HG03103 (cell line): ENCODE measurements around the gene C20orf204.

Experiments used
- ATAC-seq: cut with Tn5 transposase; IDR thresholded peaks from one replicate; pipeline ENCODE4 v1.9.1; 2021; ENCODE audit warnings: low read depth; ENCODE audit not compliant: unreplicated experiment

Gene C20orf204

GRCh38 chr20:64053841-64054661 is 18.1 kb downstream of the C20orf204 start:
- ATAC-seq = no peak

- ATAC-seq = no peak
These were observed 19.5 kb downstream of the C20orf204 start for GRCh38 chr20:64055396-64055892.

GRCh38 chr20:64055893-64056638 is 20.1 kb downstream of the C20orf204 start:
- ATAC-seq = no peak

- ATAC-seq = no peak
These were observed 20.6 kb downstream of the C20orf204 start for GRCh38 chr20:64056639-64056888.

- ATAC-seq = peak; percentile 15
These were observed 21.1 kb downstream of the C20orf204 start for GRCh38 chr20:64056889-64057627.

- ATAC-seq = peak; percentile 52
These were observed 21.9 kb downstream of the C20orf204 start for GRCh38 chr20:64057628-64058498.

- ATAC-seq = no peak
These were observed 22.6 kb downstream of the C20orf204 start for GRCh38 chr20:64058536-64058935.

GRCh38 chr20:64062276-64062595 is 26.3 kb downstream of the C20orf204 start:
- no peak for ATAC-seq

DNA sequence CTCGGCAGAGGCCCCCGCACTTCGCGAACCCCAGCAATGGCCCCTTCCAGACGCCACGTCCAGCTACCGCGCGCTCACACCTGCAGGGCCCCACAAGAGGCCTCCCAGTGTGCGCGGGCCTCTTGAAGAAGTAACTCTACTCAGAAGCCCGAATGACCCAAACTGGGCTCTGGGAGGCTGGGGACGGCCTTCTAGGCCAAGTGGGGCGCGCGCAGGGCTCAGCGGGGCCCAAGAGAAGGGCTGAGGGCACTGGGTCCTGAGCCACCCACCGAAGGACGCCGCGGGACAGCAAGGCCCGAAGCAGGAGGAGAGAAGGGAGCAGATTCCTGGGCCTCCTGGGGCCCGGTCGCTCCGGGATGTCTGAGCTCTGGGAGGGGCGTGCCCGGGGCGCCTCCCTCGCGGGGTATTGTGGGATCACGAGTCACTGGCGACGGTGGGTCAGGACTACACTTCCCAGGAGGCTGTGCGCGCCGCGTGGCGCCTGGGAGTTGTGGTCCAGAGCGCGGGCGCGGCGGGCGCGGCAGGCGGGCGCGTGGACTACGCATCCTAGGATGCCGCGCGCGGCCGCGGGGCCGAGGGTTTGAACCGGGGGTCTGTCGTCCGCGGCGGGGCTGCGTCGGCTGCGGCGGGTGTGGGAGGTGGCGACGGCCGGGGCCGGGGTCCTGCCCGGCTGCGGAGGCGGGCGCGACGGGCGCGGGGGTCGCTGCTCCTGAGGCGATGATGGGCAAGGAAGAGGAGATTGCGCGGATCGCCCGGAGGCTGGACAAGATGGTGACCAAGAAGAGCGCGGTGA is 26.8 kb downstream of the C20orf204 start, which contains the start of gene TCEA2:
TSS of gene TCEA2 (plus strand) at position 603 of the 793 bp plus-strand sequence. CDS start at position 718, 115 bp downstream.
- peak; percentile 68 for ATAC-seq

GRCh38 chr20:64063389-64064144 is 27.6 kb downstream of the C20orf204 start:
- no peak for ATAC-seq

GRCh38 chr20:64064145-64064698 is 28.2 kb downstream of the C20orf204 start:
- no peak for ATAC-seq

DNA sequence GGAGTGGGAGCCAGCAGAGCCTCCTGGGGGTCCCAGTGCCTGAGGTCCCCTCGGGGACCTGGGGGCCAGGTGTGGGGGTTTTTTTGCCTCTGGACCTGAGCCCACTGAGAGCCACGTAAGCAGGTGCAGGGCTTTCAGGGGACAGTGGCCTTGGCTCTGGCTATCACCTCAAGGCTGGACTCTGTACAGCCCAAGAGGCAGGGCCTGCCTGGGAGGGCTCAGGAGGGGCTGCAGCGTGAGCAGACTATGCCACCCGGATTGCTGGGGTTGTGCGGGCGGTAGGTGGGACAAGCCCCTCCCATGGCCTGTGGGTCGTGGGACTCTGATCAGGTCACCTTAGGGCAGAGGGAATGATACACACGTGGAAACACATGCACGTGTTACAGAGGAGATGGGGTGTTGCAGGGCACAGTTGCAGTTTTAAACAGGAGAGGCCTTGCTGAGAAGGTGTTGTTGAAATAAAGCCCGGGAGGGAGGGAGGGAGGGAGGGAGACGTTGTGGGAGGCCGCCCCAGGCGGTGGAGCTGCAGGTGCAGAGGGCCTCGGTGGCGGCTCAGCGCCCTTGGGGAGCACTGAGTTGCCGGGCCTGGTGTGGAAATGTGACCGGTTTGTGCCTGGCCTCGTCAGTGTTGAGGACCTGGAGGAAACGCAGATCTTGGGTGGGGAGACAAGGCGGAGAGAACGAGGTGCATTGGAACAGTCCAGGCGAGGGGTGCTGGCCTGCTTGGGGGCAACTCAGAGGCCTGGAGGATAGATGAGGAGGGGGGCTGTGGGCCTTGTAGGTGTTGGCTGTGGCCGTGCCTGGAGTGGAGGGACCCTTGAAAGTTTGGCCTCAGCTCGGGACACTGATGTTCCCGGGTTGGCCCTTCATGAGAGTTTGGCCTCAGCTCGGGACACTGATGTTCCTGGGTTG is 29.3 kb downstream of the C20orf204 start:
- ATAC-seq = no peak

DNA sequence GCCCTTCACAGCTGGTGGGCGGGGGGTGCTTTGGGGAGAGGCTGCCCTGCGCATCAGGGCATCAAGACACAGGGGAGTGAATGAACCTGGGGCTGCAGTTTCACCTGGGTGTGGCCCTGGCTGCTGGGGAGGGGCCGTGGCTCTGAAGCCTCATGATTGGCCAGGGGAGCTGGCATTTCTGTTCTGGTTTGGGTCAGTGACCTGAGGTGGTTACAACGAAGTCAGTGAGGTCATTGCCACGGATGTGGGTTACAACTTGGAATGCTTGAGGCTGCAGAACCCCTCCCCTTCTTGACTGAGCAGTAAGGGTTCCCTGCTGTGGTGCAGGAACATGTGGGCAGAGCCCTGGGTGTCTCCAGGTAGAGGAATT is 30.0 kb downstream of the C20orf204 start:
- peak; percentile 36 for ATAC-seq

- ATAC-seq = no peak
These were observed 31.1 kb downstream of the C20orf204 start for GRCh38 chr20:64067005-64067632.

DNA sequence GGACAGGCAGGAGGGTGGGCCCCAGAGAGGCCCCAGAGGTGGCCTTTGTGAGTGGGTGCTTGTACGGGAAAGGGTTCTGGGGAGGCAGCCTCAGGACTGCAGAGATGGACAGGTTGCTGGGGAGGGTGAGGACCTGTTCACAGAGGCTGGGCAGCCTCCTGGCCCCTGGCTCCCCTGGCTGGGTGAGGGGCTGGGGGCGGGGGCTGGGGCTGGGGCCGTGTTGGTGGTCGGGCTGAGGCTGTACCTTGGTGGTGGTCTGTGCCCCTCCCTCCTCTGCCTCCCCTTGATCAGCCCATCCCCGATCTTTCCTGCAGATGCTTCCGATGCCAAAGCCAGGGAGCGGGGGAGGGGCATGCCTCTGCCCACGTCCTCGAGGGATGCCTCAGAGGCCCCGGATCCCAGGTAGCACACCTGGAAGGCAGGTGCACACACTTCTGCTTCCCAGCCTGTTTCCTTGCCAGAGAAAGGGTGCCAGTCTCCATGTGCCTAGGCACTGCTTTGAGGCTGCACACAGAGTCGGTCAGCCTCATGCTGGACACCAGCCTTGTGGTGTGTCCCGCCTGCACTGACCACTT is 31.8 kb downstream of the C20orf204 start:
- no peak for ATAC-seq

DNA sequence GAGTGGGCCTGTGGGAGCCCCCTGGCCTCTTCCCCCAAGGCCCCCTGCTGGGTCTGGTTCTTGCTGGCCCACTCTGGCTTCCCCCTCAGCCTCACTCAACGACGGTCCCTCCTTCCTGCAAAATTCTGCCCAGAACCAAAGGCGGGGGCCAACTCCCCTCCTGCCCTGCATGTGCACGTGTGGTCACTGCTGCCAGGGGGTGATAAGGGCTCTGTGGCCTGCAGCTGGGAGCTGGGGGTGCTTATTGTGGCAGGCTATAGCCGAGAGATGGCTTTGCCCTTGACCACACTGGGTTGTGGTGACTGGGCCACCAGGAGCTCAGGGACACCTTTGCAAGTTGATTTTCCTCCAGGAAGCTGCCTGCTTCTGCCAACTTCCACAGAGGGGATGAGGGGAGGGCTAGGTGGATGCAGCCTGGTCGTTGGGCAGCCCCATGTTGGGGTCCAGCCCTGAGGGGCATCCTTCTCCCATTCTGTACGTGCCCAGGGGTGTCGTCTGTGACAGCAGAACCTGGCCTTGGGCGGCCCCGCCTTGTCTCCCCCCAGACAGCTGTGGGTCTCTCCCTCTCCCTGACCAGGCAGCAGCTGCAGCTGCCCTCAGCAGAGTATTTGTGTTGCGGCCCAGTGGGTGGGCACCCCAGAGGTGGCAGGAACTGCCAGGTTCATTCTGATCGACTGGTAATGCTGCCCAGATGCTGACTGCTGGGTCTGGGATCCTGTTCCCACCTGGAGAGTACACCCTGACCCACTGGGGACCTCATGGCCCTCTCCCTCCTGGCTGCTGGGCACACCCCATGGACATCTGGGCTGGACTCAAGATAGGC is 32.6 kb downstream of the C20orf204 start:
- no peak for ATAC-seq
